AG09319 (cell line): Measurements from ENCODE around the gene XPO4.
"Not testable (repeated sequence)": the region's sequence is repeated elsewhere in the genome, so short reads cannot be mapped to it uniquely, and the experiment has no call there.

Source experiments
- DNase-seq: peaks from one replicate; pipeline ENCODE4 v3.0.0-alpha.2; 2010; ENCODE audit warnings: low read depth; ENCODE audit errors: extremely low read depth
- TF ChIP-seq, protein P1 (sequence below): IDR thresholded peaks from 2 replicates; pipeline ENCODE4 v1.5.1; 2011; ENCODE audit warnings: low read depth, mild to moderate bottlenecking, inconsistent platforms, low read length, moderate library complexity

The XPO4 gene

DNA sequence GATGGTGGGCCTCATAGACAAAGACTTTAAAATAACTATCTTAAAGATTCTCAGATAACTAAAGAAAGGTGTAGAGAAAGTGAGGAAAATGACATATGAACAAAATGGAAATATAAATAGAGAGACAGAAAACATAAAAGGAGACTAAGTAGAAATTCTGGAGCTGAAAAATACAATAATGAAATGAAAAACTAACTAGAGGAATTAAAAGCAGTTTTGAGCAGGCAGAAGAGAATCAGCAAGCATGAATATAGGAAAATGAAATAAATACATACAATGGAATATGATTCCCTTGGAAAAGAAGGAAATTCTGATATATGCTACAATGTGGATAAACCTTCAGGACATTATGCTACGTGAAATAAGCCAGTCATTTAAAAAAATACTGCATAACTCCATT, 132.7 kb downstream of the XPO4 start:
- no peak for DNase-seq
- TF ChIP-seq, protein P1, sequence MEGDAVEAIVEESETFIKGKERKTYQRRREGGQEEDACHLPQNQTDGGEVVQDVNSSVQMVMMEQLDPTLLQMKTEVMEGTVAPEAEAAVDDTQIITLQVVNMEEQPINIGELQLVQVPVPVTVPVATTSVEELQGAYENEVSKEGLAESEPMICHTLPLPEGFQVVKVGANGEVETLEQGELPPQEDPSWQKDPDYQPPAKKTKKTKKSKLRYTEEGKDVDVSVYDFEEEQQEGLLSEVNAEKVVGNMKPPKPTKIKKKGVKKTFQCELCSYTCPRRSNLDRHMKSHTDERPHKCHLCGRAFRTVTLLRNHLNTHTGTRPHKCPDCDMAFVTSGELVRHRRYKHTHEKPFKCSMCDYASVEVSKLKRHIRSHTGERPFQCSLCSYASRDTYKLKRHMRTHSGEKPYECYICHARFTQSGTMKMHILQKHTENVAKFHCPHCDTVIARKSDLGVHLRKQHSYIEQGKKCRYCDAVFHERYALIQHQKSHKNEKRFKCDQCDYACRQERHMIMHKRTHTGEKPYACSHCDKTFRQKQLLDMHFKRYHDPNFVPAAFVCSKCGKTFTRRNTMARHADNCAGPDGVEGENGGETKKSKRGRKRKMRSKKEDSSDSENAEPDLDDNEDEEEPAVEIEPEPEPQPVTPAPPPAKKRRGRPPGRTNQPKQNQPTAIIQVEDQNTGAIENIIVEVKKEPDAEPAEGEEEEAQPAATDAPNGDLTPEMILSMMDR: no peak

DNA sequence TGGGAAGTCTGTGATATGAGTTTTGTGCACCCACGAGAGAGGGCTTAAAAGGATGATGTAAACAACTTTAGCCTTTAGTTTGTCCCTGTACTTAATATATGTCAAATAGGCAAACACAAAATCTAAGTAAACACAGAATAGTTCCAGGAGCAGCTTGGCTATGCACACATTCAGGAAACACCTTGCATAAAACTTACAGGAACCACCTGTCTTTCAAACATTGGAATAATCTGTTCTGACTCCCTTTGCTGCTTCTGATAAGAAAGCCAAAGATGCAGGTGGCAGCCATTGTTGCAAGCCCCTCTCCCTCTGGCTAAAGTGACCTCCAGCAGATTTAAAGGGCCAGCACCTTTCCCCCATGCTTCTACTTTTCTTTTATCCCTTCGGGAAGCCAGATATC, 133.5 kb downstream of the XPO4 start:
- DNase-seq: no peak
- TF ChIP-seq, protein P1: no peak

DNA sequence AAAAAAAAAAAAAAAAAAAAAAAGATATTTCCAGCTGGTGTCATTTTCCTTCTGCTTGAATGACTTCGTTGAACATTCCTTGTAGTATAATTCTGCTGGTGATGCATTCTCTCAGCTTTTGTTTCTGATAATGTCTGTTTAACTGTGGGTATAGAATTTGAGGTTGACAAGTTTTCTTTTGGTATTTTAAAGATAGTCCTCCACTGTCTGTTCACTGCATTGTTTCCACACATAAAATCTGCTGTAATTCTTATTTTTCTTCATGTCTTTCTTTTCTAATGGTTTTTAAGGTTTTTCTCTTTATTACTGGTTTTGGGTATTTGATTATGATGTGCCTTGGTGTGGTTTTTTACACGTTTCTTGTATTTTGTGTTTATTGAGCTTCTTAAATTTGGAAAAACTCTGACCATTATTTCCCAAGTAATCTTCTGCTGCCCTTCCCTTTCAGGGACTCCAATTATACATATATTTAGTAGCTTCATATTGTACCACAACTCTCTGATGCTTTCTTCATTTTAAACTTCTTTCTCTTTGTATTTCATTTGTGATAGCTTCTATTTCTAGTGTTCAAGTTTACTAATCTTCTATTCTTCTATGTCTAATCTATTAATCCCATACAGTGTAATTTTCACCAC, 135.1 kb downstream of the XPO4 start:
- DNase-seq: no peak
- TF ChIP-seq, protein P1: no peak

DNA sequence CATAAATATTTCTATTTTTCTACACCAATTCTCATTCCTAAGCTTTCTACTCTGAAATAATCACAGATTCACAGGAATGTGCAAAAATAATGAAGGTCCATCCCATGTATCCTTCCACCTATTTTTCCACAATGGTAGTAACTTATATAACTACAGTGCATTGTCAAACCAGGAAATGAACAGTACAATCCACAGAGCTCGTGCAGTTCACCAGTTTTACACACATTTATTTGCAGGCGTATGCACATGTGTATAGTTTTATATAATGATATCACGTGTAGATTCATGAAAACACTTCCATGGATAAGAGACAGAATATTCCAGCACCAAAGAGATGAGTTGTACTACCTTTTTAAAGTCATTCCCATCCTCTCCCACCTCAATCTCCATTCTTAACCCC, 141.7 kb downstream of the XPO4 start:
- DNase-seq: no peak
- TF ChIP-seq, protein P1: no peak

DNA sequence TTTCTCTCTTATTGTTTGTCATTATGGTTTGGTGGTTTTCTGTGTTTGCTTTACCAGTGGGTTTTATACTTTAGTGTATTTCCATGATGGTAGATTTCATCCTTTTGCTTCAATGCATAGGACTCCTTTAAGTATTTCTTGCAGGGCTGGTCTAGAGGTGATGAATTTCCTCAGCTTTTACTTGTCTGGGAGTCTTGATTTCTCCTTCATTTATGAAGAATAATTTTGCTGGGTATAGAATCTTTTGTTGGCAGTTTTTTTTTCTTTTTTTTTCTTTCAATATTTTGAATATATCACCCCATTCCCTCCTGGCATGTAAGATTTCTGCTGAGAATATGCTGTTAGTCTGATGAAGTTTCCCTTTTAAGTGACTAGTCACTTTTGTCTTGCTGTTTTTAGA, 148.5 kb downstream of the XPO4 start:
- no peak for DNase-seq
- TF ChIP-seq, protein P1: no peak

DNA sequence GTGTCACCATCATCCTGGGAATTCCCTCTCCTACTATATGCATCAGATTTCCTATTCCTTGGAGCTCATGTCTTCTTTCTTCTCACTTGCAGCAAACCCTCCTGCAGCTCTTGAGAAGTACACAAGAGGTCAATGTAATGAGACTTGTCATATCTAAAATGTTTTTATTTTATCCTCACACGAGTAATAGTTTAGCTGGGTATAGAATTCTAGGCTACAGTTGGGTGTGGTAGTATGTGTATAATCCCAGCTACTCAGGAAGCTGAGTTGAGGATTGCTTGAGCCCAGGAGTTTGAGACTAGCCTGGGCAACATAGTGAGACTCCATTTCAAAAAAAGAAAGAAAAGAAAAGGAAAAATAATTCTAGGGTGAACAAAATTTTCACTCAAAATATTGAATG, 153.2 kb downstream of the XPO4 start:
- TF ChIP-seq, protein P1: no peak
- DNase-seq: no peak

DNA sequence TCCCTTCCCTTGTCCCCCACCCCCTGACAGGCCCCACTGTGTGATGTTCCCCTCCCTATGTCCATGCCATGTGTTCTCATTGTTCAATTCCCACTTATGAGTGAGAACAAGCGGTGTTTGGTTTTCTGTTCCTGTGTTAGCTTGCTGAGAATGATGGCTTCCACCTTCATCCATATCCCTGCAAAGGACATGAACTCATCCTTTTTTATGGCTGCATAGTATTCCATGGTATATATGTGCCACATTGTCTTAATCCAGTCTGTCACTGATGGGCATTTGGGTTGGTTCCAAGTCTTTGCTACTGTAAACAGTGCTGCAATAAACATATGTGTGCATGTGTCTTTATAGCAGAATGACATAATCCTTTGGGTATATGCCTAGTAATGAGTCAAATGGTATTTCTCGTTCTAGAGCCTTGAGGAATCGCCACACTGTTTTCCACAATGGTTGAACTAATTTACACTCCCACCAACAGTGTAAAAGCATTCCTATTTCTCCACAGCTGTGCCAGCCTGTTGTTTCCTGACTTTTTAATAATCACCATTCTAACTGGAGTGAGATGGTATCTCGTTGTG, 158.6 kb downstream of the XPO4 start:
- DNase-seq: not testable (repeated sequence)

DNA sequence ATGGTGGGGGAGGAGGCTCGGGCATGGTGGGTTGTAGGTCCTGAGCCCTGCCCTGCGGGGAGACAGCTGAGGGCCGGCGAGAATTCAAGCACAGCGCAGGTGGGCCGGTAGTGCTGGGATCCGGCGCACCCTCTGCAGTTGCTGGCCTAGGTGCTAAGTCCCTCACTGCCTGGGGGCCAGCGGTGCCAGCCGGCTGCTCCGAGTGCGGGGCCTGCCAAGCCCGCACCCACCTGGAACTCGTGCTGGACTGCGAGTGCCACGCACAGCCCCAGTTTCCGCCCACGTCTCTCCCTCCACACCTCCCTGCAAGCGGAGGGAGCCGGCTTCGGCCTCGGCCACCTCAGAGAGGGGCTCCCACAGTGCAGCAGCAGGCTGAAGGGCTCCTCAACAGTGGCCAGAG, 162.5 kb downstream of the XPO4 start:
- no peak for DNase-seq
- TF ChIP-seq, protein P1: no peak
